ENCODE results near the gene CHKA.

The CHKA gene

DNA sequence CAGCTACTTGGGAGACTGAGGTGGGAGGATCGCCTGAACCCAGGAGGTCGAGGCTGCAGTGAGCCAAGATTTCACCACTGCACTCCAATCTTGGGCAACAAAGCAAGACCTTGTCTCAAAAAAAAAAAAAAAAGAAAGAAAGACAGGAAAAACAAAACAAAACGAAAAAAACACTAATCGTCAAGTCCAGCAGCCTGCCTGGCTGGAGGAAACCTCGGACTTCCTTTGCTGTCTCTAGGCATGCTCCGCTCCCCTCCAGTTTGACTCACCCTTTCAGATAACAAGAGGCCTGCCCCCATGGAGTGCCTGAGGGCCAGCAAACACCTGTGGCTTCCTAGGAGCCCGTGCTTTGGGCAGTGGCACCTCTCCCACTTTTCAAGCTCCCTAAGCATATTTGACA, 28.8 kb upstream of the CHKA start:
- Histone ChIP-seq H3K27me3 (ENCODE audit: insufficient read depth, poor library complexity, severe bottlenecking) (no peaks in the 10 kb centered on the region), H3K27ac (replicated peaks) (no peak overlapping the region), H3K4me3 (replicated peaks; ENCODE audit: insufficient read depth, low read length) (no peak overlapping the region)
- DNase-seq (ENCODE audit: low read depth in 1 of 2, low spot score in 1 of 2) = no peak
- TF ChIP-seq, protein P1, sequence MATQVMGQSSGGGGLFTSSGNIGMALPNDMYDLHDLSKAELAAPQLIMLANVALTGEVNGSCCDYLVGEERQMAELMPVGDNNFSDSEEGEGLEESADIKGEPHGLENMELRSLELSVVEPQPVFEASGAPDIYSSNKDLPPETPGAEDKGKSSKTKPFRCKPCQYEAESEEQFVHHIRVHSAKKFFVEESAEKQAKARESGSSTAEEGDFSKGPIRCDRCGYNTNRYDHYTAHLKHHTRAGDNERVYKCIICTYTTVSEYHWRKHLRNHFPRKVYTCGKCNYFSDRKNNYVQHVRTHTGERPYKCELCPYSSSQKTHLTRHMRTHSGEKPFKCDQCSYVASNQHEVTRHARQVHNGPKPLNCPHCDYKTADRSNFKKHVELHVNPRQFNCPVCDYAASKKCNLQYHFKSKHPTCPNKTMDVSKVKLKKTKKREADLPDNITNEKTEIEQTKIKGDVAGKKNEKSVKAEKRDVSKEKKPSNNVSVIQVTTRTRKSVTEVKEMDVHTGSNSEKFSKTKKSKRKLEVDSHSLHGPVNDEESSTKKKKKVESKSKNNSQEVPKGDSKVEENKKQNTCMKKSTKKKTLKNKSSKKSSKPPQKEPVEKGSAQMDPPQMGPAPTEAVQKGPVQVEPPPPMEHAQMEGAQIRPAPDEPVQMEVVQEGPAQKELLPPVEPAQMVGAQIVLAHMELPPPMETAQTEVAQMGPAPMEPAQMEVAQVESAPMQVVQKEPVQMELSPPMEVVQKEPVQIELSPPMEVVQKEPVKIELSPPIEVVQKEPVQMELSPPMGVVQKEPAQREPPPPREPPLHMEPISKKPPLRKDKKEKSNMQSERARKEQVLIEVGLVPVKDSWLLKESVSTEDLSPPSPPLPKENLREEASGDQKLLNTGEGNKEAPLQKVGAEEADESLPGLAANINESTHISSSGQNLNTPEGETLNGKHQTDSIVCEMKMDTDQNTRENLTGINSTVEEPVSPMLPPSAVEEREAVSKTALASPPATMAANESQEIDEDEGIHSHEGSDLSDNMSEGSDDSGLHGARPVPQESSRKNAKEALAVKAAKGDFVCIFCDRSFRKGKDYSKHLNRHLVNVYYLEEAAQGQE (IDR thresholded peaks at IDR 0.05; ENCODE audit: insufficient replicate concordance, low read depth) = no peak
- TF ChIP-seq POLR2AphosphoS5 (IDR thresholded peaks at IDR 0.05; ENCODE audit: low read depth) (no peak), SPI1 (IDR thresholded peaks at IDR 0.05; ENCODE audit: borderline replicate concordance, low read depth) (no peak), GABPA (IDR thresholded peaks at IDR 0.05; ENCODE audit: low read depth) (no peak)
- TF ChIP-seq, protein P2, sequence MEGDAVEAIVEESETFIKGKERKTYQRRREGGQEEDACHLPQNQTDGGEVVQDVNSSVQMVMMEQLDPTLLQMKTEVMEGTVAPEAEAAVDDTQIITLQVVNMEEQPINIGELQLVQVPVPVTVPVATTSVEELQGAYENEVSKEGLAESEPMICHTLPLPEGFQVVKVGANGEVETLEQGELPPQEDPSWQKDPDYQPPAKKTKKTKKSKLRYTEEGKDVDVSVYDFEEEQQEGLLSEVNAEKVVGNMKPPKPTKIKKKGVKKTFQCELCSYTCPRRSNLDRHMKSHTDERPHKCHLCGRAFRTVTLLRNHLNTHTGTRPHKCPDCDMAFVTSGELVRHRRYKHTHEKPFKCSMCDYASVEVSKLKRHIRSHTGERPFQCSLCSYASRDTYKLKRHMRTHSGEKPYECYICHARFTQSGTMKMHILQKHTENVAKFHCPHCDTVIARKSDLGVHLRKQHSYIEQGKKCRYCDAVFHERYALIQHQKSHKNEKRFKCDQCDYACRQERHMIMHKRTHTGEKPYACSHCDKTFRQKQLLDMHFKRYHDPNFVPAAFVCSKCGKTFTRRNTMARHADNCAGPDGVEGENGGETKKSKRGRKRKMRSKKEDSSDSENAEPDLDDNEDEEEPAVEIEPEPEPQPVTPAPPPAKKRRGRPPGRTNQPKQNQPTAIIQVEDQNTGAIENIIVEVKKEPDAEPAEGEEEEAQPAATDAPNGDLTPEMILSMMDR (IDR thresholded peaks at IDR 0.05; ENCODE audit: insufficient read depth, low read length) = no peak

DNA sequence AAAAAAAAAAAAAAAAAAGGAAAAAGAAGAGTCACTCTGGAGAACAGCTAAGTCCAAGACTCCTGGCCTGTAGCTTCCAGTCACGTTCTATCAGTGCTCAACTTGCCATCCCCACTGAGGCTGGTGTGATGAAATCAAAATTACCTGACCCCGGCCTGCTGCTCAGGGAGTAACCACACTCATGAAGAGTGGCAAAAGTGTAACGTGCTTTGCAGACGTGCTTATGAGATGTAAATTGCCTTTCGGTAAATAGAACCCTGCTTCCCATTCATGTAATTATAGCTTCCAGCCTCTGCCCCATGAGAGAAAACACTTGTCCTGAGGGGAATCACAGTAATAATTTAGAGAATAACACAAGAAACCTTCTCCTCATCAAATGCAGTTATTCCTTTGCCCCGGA, 28.2 kb upstream of the CHKA start:
- H3K27ac ChIP-seq (replicated peaks) = no peak overlapping the region
- no peak overlapping the region for H3K4me3 ChIP-seq (replicated peaks; ENCODE audit: insufficient read depth, low read length)
- no peak for TF ChIP-seq GABPA (IDR thresholded peaks at IDR 0.05; ENCODE audit: low read depth)
- no peak for TF ChIP-seq SPI1 (IDR thresholded peaks at IDR 0.05; ENCODE audit: borderline replicate concordance, low read depth)
- TF ChIP-seq POLR2AphosphoS5 (IDR thresholded peaks at IDR 0.05; ENCODE audit: low read depth) = no peak
- TF ChIP-seq, protein P1 (IDR thresholded peaks at IDR 0.05; ENCODE audit: insufficient replicate concordance, low read depth) = no peak
- TF ChIP-seq, protein P2 (IDR thresholded peaks at IDR 0.05; ENCODE audit: insufficient read depth, low read length) = no peak
- no peaks in the 10 kb centered on the region for H3K27me3 ChIP-seq (ENCODE audit: insufficient read depth, poor library complexity, severe bottlenecking)
- DNase-seq (ENCODE audit: low read depth in 1 of 2, low spot score in 1 of 2) = peak in 1 of 2 experiments; percentile 22

DNA sequence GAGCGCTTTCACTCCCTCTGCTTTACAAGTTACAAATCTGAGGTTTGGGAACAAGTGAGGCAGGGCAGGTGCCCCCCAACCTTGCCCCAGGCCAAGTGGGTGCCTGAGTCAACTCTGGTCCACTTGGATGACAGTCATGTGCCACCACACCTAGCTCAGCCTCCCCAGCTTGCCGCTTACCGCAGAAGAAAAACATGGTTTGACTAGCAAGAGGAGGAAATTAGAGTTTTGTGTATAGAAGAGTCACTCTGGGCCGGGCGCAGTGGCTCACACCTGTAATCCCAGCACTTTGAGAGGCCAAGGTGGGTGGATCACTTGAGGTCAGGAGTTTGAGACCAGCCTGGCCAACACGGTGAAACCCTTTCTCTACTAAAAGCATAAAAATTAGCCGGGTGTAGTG, 27.7 kb upstream of the CHKA start:
- H3K27ac ChIP-seq (replicated peaks) = no peak overlapping the region
- TF ChIP-seq GABPA (IDR thresholded peaks at IDR 0.05; ENCODE audit: low read depth) (no peak), SPI1 (IDR thresholded peaks at IDR 0.05; ENCODE audit: borderline replicate concordance, low read depth) (no peak), POLR2AphosphoS5 (IDR thresholded peaks at IDR 0.05; ENCODE audit: low read depth) (no peak)
- TF ChIP-seq, protein P1 (IDR thresholded peaks at IDR 0.05; ENCODE audit: insufficient replicate concordance, low read depth) = no peak
- TF ChIP-seq, protein P2 (IDR thresholded peaks at IDR 0.05; ENCODE audit: insufficient read depth, low read length) = no peak
- H3K27me3 ChIP-seq (ENCODE audit: insufficient read depth, poor library complexity, severe bottlenecking) = no peaks in the 10 kb centered on the region

More for the DNA sequence above, 27.7 kb upstream of the CHKA start:
- no peak overlapping the region for H3K4me3 ChIP-seq (replicated peaks; ENCODE audit: insufficient read depth, low read length)
- no peak for DNase-seq (ENCODE audit: low read depth in 1 of 2, low spot score in 1 of 2)

Data from HL-60 (cell line).